Activated CD4-positive, alpha-beta memory T cell treated with anti-CD3 and anti-CD28 coated beads for 36 hours (primary cell): ENCODE results near the gene FNDC1. TPM values are rescaled to one million over a fixed set of nuclear protein-coding genes. Genes with fewer than 3 reads are reported as not detected.

Experiments used
- CTCF ChIA-PET: fragments of 350-600 bp; sonication (Branson Sonifier 250); formaldehyde crosslinking; loops from one replicate; lab custom pipeline; 2021; ENCODE audit warnings: antibody characterized with exemption, inconsistent platforms; lab: Charles Lee
- POLR2A ChIA-PET: fragments of 350-600 bp; sonication (Branson Sonifier 250); formaldehyde crosslinking; loops from one replicate; lab custom pipeline; 2021; ENCODE audit warnings: antibody characterized with exemption; lab: Charles Lee
- DNase-seq: peaks from one replicate; pipeline ENCODE4 v3.0.0-alpha.2; 2020
- H3K27ac Mint-ChIP-seq: one replicate; pipeline ENCODE4 v1.8.0; 2021; ENCODE audit warnings: mixed read lengths
- H3K27me3 Mint-ChIP-seq: one replicate; pipeline ENCODE4 v1.8.0; 2021; ENCODE audit warnings: mixed read lengths
- H3K36me3 Mint-ChIP-seq: one replicate; pipeline ENCODE4 v1.8.0; 2021; ENCODE audit warnings: mixed read lengths
- H3K4me1 Mint-ChIP-seq: one replicate; pipeline ENCODE4 v1.8.0; 2021; ENCODE audit warnings: low read depth, mixed read lengths
- H3K4me3 Mint-ChIP-seq: one replicate; pipeline ENCODE4 v1.8.0; 2021; ENCODE audit warnings: mild to moderate bottlenecking, mixed read lengths
- H3K9me3 Mint-ChIP-seq: one replicate; pipeline ENCODE4 v1.8.0; 2021; ENCODE audit warnings: mixed read lengths
- intact Hi-C: fragments of 100-400 bp; cut with micrococcal nuclease; formaldehyde crosslinking; loops from one replicate; pipeline ENCODE4 v1.15.1; 2023
- total RNA-seq, 2 experiments: library from RNA; stranded (reverse); gene quantifications; one replicate each; pipeline ENCODE4 v1.2.3, GENCODE V29; 2021

FNDC1 gene
- total RNA-seq, 2 experiments from 2014 or later, result not detected

GRCh38 chr6:159161839-159162238, 7.4 kb upstream of the FNDC1 start:
- H3K27me3 Mint-ChIP-seq, result peaks cover 29% of the 10 kb centered on the region
- H3K27ac Mint-ChIP-seq, result no peak overlapping the region
- ChIA-PET POLR2A (no interaction called here), CTCF (interaction anchor here (1.3 kb wide), 1 partner anchor 493 kb away, joined by 3 read pairs; no protein-coding TSS in a partner anchor)
- H3K4me3 Mint-ChIP-seq, result no peak overlapping the region
- peaks cover 6% of the 10 kb centered on the region for H3K9me3 Mint-ChIP-seq
- no peak for DNase-seq
- no peaks in the 10 kb centered on the region for H3K36me3 Mint-ChIP-seq
- H3K4me1 Mint-ChIP-seq, result no peaks in the 10 kb centered on the region
- intact Hi-C loops, result no loop called here

GRCh38 chr6:159163901-159164370, 5.3 kb upstream of the FNDC1 start:
- Mint-ChIP-seq H3K4me3 (no peak overlapping the region), H3K4me1 (peaks cover 7% of the 10 kb centered on the region), H3K27ac (no peak overlapping the region), H3K36me3 (no peaks in the 10 kb centered on the region), H3K27me3 (peaks cover 41% of the 10 kb centered on the region), H3K9me3 (no peaks in the 10 kb centered on the region)
- CTCF ChIA-PET, result interaction anchor here (0.8 to 1.1 kb wide), 2 partner anchors 11 to 29 kb away, joined by 4 read pairs; no protein-coding TSS in a partner anchor
- intact Hi-C loops, result no loop called here
- DNase-seq, result no peak
- POLR2A ChIA-PET, result no interaction called here

GRCh38 chr6:159168536-159169192, 536 bp upstream of the FNDC1 start:
- peaks cover 15% of the 10 kb centered on the region for H3K4me1 Mint-ChIP-seq
- H3K4me3 Mint-ChIP-seq, result peak overlapping the region; percentile 59
- intact Hi-C loops, result loop anchor here (5.0 kb wide), 1 partner anchor 774 kb away; no protein-coding TSS in a partner anchor
- no peak for DNase-seq
- no peaks in the 10 kb centered on the region for H3K36me3 Mint-ChIP-seq
- CTCF ChIA-PET, result interaction anchor here (0.7 to 8.1 kb wide), 5 partner anchors 84 to 720 kb away, joined by 3 to 130 read pairs (median 4); no protein-coding TSS in a partner anchor
- H3K27ac Mint-ChIP-seq, result no peak overlapping the region
- H3K9me3 Mint-ChIP-seq, result no peaks in the 10 kb centered on the region
- POLR2A ChIA-PET, result no interaction called here
- H3K27me3 Mint-ChIP-seq, result peaks cover 73% of the 10 kb centered on the region

DNA sequence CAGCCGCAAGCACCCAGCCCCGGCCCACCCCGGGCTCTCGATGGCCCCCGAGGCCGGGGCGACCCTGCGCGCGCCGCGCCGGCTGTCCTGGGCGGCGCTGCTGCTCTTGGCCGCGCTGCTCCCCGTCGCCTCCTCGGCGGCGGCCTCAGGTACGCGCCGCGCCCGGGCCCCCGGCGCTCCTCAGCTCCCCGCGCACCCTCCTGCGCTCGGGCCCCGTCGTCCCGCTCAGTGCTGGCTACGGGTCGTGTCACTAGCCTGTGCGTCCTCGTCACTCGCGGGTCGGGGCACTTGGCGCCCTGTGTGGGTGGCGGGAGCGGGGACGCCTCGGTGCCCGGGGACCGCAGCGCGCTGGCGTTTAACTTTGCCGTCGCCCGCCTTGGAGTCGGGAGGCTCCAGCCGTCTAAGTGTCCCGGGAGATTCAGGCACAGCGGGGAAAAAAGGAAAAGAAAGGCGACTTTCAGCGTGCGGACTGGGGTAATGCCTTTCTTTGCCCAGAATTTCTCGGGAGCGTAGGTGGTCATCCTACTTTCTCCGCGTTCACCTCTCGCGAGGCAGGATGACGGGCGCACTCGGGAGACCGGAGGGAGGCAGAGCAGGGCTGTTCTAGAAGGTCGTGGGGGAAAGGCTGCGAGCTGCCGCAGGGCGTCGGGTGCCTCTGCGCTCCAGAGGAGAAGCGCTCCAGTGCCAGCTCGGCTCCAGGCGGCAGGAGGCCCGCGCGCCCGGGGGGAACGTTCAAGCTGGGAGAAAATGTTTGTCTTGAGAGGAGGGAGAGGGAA, 545 bp downstream of the FNDC1 start:
- Mint-ChIP-seq H3K4me1 (peaks cover 17% of the 10 kb centered on the region), H3K27ac (no peak overlapping the region), H3K36me3 (no peaks in the 10 kb centered on the region), H3K4me3 (peak overlapping the region; percentile 61), H3K27me3 (peaks cover 74% of the 10 kb centered on the region), H3K9me3 (no peaks in the 10 kb centered on the region)
- ChIA-PET POLR2A (no interaction called here), CTCF (interaction anchor here (0.7 to 8.1 kb wide), 7 partner anchors 14 to 486 kb away, joined by 3 to 130 read pairs (median 3); no protein-coding TSS in a partner anchor)
- DNase-seq, result peak; percentile 61
- intact Hi-C loops, result loop anchor here (5.0 kb wide), 2 partner anchors 438 to 773 kb away; no protein-coding TSS in a partner anchor

DNA sequence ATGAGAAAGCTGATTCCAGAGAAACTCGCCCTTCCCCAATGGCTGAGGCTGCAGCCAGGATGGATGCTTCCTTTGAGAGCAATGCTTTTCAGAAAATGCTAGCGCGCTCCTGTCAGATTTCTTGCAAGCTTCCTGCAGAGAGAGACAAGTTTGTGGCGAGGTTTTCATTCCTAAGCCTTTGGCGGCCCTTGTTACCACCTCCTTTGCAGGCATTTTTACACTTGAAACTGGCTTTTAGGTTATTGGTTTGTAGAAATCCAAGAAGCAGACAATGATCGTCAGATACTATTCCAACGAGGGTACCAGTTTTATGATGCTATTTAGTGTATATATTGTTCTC, 1.1 kb downstream of the FNDC1 start:
- CTCF ChIA-PET, result interaction anchor here (0.7 to 8.1 kb wide), 5 partner anchors 13 to 486 kb away, joined by 3 to 130 read pairs (median 3); no protein-coding TSS in a partner anchor
- DNase-seq, result no peak
- H3K36me3 Mint-ChIP-seq, result no peaks in the 10 kb centered on the region
- peak overlapping the region; percentile 61 for H3K4me3 Mint-ChIP-seq
- H3K4me1 Mint-ChIP-seq, result peaks cover 17% of the 10 kb centered on the region
- no peak overlapping the region for H3K27ac Mint-ChIP-seq
- intact Hi-C loops, result loop anchor here (5.0 kb wide), 1 partner anchor 437 kb away; no protein-coding TSS in a partner anchor
- peaks cover 71% of the 10 kb centered on the region for H3K27me3 Mint-ChIP-seq
- POLR2A ChIA-PET, result no interaction called here
- H3K9me3 Mint-ChIP-seq, result no peaks in the 10 kb centered on the region

DNA sequence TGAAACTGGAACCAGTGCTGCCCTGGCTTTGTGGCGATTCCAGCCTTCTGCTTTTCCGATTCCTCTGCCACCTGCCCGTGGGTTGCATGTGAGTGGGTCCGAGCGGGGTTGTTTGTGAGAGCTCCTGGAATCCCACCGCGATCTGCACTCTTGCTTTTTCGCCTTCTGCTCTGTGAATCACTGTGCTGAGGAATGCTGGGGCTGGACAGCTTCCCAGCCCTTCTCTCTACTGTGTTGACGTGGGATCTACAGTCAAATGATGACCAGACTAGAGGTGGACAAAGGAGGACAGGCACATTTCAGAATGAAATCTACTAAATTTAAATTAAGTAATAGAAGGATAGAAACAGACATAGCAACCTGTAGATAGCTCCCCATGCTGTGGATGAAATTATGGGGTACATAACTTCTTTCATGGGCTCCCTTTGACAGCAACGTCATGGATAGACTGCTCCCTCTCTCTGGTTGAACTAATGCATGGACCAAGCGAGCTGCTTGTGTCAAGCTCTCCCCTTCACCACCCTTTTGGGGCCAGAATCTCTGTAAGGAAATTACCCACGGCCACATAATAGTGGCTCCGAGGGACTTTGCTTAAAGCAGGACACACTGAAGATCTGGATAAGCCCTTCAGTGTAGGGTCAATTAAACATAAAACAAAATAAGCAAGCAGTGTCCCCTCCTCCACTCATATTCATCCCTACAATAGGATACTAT, 2.0 kb downstream of the FNDC1 start:
- CTCF ChIA-PET, result interaction anchor here (1.3 to 8.1 kb wide), 3 partner anchors 20 to 485 kb away, joined by 3 to 130 read pairs (median 5); no protein-coding TSS in a partner anchor
- H3K4me3 Mint-ChIP-seq, result no peak overlapping the region

GRCh38 chr6:159172091-159172491, 2.9 kb downstream of the FNDC1 start:
- Mint-ChIP-seq H3K4me3 (no peak overlapping the region), H3K9me3 (no peaks in the 10 kb centered on the region), H3K27me3 (peaks cover 64% of the 10 kb centered on the region), H3K36me3 (no peaks in the 10 kb centered on the region), H3K4me1 (peaks cover 17% of the 10 kb centered on the region), H3K27ac (no peak overlapping the region)
- POLR2A ChIA-PET, result no interaction called here
- CTCF ChIA-PET, result interaction anchor here (1.0 to 8.1 kb wide), 7 partner anchors 21 to 516 kb away, joined by 3 to 130 read pairs (median 3); no protein-coding TSS in a partner anchor
- no peak for DNase-seq
- intact Hi-C loops, result loop anchor here (5.0 kb wide), 1 partner anchor 435 kb away; no protein-coding TSS in a partner anchor

More for the DNA sequence above, 2.0 kb downstream of the FNDC1 start:
- intact Hi-C loops, result loop anchor here (5.0 kb wide), 1 partner anchor 436 kb away; no protein-coding TSS in a partner anchor
- Mint-ChIP-seq H3K9me3 (no peaks in the 10 kb centered on the region), H3K27ac (no peak overlapping the region), H3K4me1 (peaks cover 17% of the 10 kb centered on the region), H3K27me3 (peaks cover 68% of the 10 kb centered on the region), H3K36me3 (no peaks in the 10 kb centered on the region)
- no peak for DNase-seq
- POLR2A ChIA-PET, result no interaction called here

DNA sequence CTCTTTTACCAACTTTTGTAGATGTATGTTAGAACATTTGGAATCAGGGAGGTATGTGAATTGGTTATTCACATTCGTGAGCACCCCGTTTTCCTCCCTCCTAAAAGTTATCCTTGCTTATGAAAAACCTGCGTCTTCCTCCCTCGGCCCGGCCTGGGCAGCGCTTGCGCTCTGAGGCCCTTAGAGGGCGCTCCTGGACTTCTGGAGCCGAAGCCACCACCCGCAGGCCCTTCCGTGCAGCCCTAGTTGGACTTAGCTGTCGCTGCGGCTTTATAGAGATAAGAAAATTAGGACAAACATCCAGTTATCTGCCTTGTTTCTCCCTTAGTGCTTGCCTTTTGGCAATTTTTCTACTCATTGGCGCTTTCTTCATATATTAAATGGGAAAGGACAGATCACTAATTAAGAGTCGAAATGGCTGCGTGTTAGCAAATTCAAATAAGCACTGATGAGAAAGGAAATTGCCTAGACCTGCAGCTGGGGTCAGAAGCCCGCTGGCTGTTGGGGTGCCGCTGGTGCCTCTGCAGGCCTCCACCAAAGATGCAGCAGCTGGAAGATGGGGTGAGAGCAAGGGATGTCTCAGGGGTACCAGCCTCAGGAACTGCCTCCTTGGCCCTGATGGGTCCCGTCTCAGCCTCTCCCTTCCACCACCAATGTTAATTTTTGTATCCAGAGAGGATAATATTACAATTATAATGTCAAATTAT, 5.2 kb downstream of the FNDC1 start:
- Mint-ChIP-seq H3K36me3 (no peaks in the 10 kb centered on the region), H3K4me3 (no peak overlapping the region), H3K27me3 (peaks cover 46% of the 10 kb centered on the region), H3K4me1 (peaks cover 10% of the 10 kb centered on the region), H3K27ac (no peak overlapping the region), H3K9me3 (no peaks in the 10 kb centered on the region)
- CTCF ChIA-PET, result interaction anchor here (0.6 to 8.1 kb wide), 31 partner anchors 9 to 482 kb away, joined by 3 to 130 read pairs (median 4); partner anchors contain the start of gene EZR
- intact Hi-C loops, result loop anchor here (1.0 to 5.0 kb wide), 4 partner anchors 78 to 480 kb away; no protein-coding TSS in a partner anchor
- POLR2A ChIA-PET, result no interaction called here
- peak; percentile 82 for DNase-seq

DNA sequence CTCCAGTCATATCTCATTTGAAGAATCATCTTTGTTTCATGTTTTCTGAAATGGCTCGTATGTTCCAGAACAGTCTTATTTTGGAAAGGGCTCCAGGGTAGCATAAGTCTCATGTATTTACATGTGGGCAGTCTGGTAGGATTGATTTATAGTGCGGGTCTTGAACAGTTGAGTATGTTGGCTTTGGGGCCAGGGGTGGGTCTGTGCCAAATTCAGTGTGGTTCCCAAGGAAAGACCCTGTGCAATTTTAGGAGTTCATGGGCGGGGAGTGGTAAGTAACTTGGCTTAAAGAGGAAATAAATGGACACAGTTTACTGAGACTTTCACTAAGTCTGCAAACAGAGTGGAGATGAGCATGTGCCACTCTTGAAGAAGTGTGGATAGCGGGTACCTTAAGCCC, 7.7 kb downstream of the FNDC1 start:
- ChIA-PET CTCF (interaction anchor here (1.2 to 8.1 kb wide), 3 partner anchors 9 to 479 kb away, joined by 4 to 130 read pairs (median 26); no protein-coding TSS in a partner anchor), POLR2A (no interaction called here)
- Mint-ChIP-seq H3K9me3 (no peaks in the 10 kb centered on the region), H3K27me3 (peaks cover 25% of the 10 kb centered on the region), H3K36me3 (no peaks in the 10 kb centered on the region), H3K4me1 (peaks cover 12% of the 10 kb centered on the region), H3K27ac (no peak overlapping the region), H3K4me3 (no peak overlapping the region)
- intact Hi-C loops, result no loop called here
- DNase-seq, result no peak

DNA sequence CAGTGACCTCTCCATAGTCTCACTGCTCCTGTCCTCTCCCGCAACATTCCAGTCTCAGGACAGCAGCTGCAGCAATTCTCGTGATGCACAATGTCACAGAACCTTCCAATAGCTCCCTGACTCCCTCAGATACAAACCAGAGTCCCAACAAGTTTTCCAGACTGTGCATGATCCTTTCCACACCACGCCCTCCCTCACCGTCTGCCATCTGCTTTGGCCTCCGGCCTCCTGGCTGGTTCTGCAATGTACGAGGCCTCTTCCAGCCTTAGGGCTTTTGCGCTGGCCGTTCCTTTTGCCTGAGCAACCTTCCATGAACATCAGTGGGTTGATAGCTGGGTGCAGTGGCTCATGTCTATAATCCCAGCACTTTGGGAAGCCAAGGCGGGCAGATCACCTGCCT, 9.6 kb downstream of the FNDC1 start:
- peaks cover 18% of the 10 kb centered on the region for H3K4me1 Mint-ChIP-seq
- H3K27ac Mint-ChIP-seq, result no peak overlapping the region
- CTCF ChIA-PET, result interaction anchor here (0.8 kb wide), 1 partner anchor 477 kb away, joined by 5 read pairs; no protein-coding TSS in a partner anchor

DNA sequence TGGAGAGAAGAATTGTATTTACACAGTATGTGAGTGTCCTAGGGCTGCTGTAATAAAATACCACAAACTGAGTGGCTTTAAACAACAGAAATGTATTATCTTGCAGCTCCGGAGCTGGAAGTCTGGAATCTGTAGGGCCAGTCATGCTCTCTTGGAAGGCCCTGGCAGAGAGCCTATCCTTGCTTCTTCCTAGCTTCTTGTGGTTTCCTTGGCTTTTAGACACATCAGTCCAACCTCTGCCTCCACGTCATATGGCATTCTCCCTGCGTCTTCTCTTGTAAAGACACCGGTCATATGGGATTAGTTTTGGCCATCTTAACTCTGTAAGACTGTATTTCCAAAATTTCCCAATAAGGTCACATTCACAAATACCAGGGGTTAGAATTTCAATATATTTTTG, 10.8 kb downstream of the FNDC1 start:
- Mint-ChIP-seq H3K4me3 (no peak overlapping the region), H3K27me3 (peaks cover 4% of the 10 kb centered on the region), H3K9me3 (no peaks in the 10 kb centered on the region), H3K27ac (no peak overlapping the region), H3K36me3 (no peaks in the 10 kb centered on the region), H3K4me1 (peaks cover 16% of the 10 kb centered on the region)
- ChIA-PET CTCF (no interaction called here), POLR2A (no interaction called here)
- intact Hi-C loops, result no loop called here
- no peak for DNase-seq

More for the DNA sequence above, 9.6 kb downstream of the FNDC1 start:
- Mint-ChIP-seq H3K4me3 (no peak overlapping the region), H3K36me3 (no peaks in the 10 kb centered on the region), H3K27me3 (peaks cover 10% of the 10 kb centered on the region), H3K9me3 (no peaks in the 10 kb centered on the region)
- intact Hi-C loops, result no loop called here
- DNase-seq, result no peak
- POLR2A ChIA-PET, result no interaction called here
